WERI-Rb-1 (cell line): Measurements from ENCODE around the gene RTN4R.

Source experiments
- DNase-seq: peaks from one replicate; pipeline ENCODE4 v3.0.0-alpha.2; 2020
- H3K27ac ChIP-seq: fragments of 250-450 bp; sonication (Bioruptor Pico); 2 replicates; pipeline ENCODE4 v1.5.1; 2020; ENCODE audit warnings: mild to moderate bottlenecking, moderate library complexity
- H3K27me3 ChIP-seq: fragments of 250-450 bp; sonication (Bioruptor Pico); 2 replicates; pipeline ENCODE4 v1.5.1; 2021; ENCODE audit warnings: mild to moderate bottlenecking, low read depth, moderate library complexity; ENCODE audit not compliant: insufficient read depth, severe bottlenecking
- H3K36me3 ChIP-seq: fragments of 250-450 bp; sonication (Bioruptor Pico); 2 replicates; pipeline ENCODE4 v1.5.1; 2020; ENCODE audit warnings: mild to moderate bottlenecking, moderate library complexity
- H3K4me3 ChIP-seq: 2 replicates; pipeline ENCODE4 v1.5.1; 2011; ENCODE audit warnings: low read depth, mild to moderate bottlenecking, control low read depth, low read length
- H3K9me3 ChIP-seq: fragments of 250-450 bp; sonication (Bioruptor Pico); 2 replicates; pipeline ENCODE4 v1.5.1; 2021; ENCODE audit warnings: mild to moderate bottlenecking, moderate library complexity; ENCODE audit not compliant: severe bottlenecking
- CTCF ChIP-seq: IDR thresholded peaks from 2 replicates; pipeline ENCODE4 v1.5.1; 2011; ENCODE audit warnings: low read depth, mild to moderate bottlenecking, control low read depth, inconsistent platforms, low read length

RTN4R gene

GRCh38 chr22:20259327-20259688, 8.8 kb downstream of the RTN4R start:
- Histone ChIP-seq H3K27ac (no peak overlapping the region), H3K27me3 (no peaks in the 10 kb centered on the region), H3K36me3 (no peaks in the 10 kb centered on the region; the same call in 1 of the 2 replicates), H3K9me3 (no peaks in the 10 kb centered on the region), H3K4me3 (no peak overlapping the region)
- no peak for DNase-seq
- no peak for TF ChIP-seq CTCF

GRCh38 chr22:20258584-20259326, 9.4 kb downstream of the RTN4R start:
- H3K36me3 ChIP-seq = no peaks in the 10 kb centered on the region; the same call in 1 of the 2 replicates
- no peak overlapping the region for H3K4me3 ChIP-seq
- DNase-seq = no peak
- TF ChIP-seq CTCF = peak; percentile 64
- no peaks in the 10 kb centered on the region for H3K27me3 ChIP-seq
- no peak overlapping the region for H3K27ac ChIP-seq
- no peaks in the 10 kb centered on the region for H3K9me3 ChIP-seq

GRCh38 chr22:20258021-20258299, 10.2 kb downstream of the RTN4R start:
- no peak for TF ChIP-seq CTCF
- Histone ChIP-seq H3K9me3 (no peaks in the 10 kb centered on the region), H3K36me3 (no peaks in the 10 kb centered on the region; the same call in 1 of the 2 replicates), H3K27ac (no peak overlapping the region), H3K27me3 (no peaks in the 10 kb centered on the region), H3K4me3 (no peak overlapping the region)
- DNase-seq = no peak

GRCh38 chr22:20257212-20258020, 10.7 kb downstream of the RTN4R start:
- no peaks in the 10 kb centered on the region for H3K27me3 ChIP-seq
- TF ChIP-seq CTCF = no peak
- no peak overlapping the region for H3K4me3 ChIP-seq
- H3K36me3 ChIP-seq = no peaks in the 10 kb centered on the region; the same call in 1 of the 2 replicates
- no peak for DNase-seq
- H3K27ac ChIP-seq = no peak overlapping the region
- no peaks in the 10 kb centered on the region for H3K9me3 ChIP-seq

GRCh38 chr22:20256551-20257211, 11.4 kb downstream of the RTN4R start:
- Histone ChIP-seq H3K9me3 (no peaks in the 10 kb centered on the region), H3K27ac (no peak overlapping the region)

More at GRCh38 chr22:20256551-20257211, 11.4 kb downstream of the RTN4R start:
- Histone ChIP-seq H3K4me3 (no peak overlapping the region), H3K36me3 (no peaks in the 10 kb centered on the region; the same call in 1 of the 2 replicates), H3K27me3 (no peaks in the 10 kb centered on the region)
- no peak for TF ChIP-seq CTCF
- DNase-seq = no peak
